ENCODE data around the gene ELMO1. TPM values are rescaled to one million over a fixed set of nuclear protein-coding genes. Genes with fewer than 3 reads are reported as not detected.

Gene ELMO1
- total and polyA plus RNA-seq, 2 experiments from 2014 or later, result 6.5 to 24.9 TPM

DNA sequence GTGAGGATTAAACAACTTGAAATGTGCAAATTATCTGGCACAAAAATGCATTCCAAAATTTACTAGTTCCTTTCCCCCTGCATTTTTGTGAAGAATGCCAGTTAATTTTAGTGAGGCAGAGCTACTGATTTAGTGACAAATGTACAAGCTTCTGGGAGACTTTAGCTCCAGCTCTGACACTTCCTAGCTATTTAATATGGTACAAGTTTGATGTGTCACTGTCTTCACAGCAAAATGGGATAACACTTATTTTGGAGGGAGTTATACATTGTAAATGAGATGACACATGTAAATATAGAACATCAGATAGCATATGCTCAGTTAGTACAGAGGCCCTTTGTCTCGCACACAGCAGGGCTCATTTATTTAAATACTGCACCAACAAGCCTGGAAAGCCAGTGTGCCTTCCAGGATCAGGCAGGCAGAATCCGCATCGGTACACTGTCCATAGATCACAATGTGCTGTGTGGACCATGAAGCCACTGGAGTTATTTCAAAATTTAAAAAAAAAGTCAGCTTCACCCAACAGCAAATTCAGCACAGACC lies 48.7 kb downstream of the ELMO1 start:
- Histone ChIP-seq H3K4me2 (no peak overlapping the region), H3F3A (replicated peaks; ENCODE audit: low read depth) (no peaks in the 10 kb centered on the region), H3K79me2 (replicated peaks; ENCODE audit: insufficient read depth) (0 out of 2 replicates have a peak, but pooled peaks cover 3% of the 10 kb centered on the region), H3K27me3 (ENCODE audit: insufficient read depth) (no peaks in the 10 kb centered on the region), H3K4me1 (ENCODE audit: insufficient read depth) (no peaks in the 10 kb centered on the region; the same call in 1 of the 2 replicates), H3K4me3 (no peak overlapping the region), H3K27ac (ENCODE audit: low read depth) (no peak overlapping the region), H3K9me2 (ENCODE audit: insufficient read depth) (no peaks in the 10 kb centered on the region), H2AFZ (no peak overlapping the region), H3K36me3 (ENCODE audit: insufficient read depth) (no peaks in the 10 kb centered on the region), H4K20me1 (replicated peaks; ENCODE audit: insufficient read depth) (no peaks in the 10 kb centered on the region)
- H3K4me1 Mint-ChIP-seq, result peaks cover 22% of the 10 kb centered on the region
- no peak for DNase-seq (ENCODE audit: low spot score)
- no peaks in the 10 kb centered on the region for H3K27me3 Mint-ChIP-seq (ENCODE audit: insufficient read depth, low read depth, poor library complexity)
- peaks cover 5% of the 10 kb centered on the region; the same call in 2 of the 3 replicates for H3K9me3 Mint-ChIP-seq
- 0 out of 3 replicates have a peak, but pooled peaks cover 3% of the 10 kb centered on the region for H3K36me3 Mint-ChIP-seq (ENCODE audit: low read depth)
- no peak overlapping the region for H3K27ac Mint-ChIP-seq
- no peak; the same call in 2 of the 3 replicates for ATAC-seq
- H3K4me3 Mint-ChIP-seq, result no peak overlapping the region
- TF ChIP-seq, protein P1, sequence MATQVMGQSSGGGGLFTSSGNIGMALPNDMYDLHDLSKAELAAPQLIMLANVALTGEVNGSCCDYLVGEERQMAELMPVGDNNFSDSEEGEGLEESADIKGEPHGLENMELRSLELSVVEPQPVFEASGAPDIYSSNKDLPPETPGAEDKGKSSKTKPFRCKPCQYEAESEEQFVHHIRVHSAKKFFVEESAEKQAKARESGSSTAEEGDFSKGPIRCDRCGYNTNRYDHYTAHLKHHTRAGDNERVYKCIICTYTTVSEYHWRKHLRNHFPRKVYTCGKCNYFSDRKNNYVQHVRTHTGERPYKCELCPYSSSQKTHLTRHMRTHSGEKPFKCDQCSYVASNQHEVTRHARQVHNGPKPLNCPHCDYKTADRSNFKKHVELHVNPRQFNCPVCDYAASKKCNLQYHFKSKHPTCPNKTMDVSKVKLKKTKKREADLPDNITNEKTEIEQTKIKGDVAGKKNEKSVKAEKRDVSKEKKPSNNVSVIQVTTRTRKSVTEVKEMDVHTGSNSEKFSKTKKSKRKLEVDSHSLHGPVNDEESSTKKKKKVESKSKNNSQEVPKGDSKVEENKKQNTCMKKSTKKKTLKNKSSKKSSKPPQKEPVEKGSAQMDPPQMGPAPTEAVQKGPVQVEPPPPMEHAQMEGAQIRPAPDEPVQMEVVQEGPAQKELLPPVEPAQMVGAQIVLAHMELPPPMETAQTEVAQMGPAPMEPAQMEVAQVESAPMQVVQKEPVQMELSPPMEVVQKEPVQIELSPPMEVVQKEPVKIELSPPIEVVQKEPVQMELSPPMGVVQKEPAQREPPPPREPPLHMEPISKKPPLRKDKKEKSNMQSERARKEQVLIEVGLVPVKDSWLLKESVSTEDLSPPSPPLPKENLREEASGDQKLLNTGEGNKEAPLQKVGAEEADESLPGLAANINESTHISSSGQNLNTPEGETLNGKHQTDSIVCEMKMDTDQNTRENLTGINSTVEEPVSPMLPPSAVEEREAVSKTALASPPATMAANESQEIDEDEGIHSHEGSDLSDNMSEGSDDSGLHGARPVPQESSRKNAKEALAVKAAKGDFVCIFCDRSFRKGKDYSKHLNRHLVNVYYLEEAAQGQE (IDR thresholded peaks at IDR 0.05; ENCODE audit: unreplicated experiment), result no peak
- TF ChIP-seq EZH2phosphoT487 (IDR thresholded peaks at IDR 0.05; ENCODE audit: unreplicated experiment) (no peak), NANOG (IDR thresholded peaks at IDR 0.05; ENCODE audit: borderline replicate concordance) (no peak), EZH2 (IDR thresholded peaks at IDR 0.05; ENCODE audit: low read depth, unreplicated experiment) (no peak), ZNF114 (CRISPR knock-in tag; IDR thresholded peaks at IDR 0.05) (no peak), ZNF331 (CRISPR knock-in tag; IDR thresholded peaks at IDR 0.05; ENCODE audit: low read depth) (no peak), CREB1 (CRISPR knock-in tag; IDR thresholded peaks at IDR 0.05; ENCODE audit: low read depth) (no peak), POLR2AphosphoS5 (IDR thresholded peaks at IDR 0.05; ENCODE audit: low read depth) (no peak), STAT1 (IDR thresholded peaks at IDR 0.05; ENCODE audit: unreplicated experiment) (no peak), JUNB (IDR thresholded peaks at IDR 0.05; ENCODE audit: unreplicated experiment) (no peak)
- TF ChIP-seq, protein P2, sequence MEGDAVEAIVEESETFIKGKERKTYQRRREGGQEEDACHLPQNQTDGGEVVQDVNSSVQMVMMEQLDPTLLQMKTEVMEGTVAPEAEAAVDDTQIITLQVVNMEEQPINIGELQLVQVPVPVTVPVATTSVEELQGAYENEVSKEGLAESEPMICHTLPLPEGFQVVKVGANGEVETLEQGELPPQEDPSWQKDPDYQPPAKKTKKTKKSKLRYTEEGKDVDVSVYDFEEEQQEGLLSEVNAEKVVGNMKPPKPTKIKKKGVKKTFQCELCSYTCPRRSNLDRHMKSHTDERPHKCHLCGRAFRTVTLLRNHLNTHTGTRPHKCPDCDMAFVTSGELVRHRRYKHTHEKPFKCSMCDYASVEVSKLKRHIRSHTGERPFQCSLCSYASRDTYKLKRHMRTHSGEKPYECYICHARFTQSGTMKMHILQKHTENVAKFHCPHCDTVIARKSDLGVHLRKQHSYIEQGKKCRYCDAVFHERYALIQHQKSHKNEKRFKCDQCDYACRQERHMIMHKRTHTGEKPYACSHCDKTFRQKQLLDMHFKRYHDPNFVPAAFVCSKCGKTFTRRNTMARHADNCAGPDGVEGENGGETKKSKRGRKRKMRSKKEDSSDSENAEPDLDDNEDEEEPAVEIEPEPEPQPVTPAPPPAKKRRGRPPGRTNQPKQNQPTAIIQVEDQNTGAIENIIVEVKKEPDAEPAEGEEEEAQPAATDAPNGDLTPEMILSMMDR (conservative IDR thresholded peaks at IDR 0.05; ENCODE audit: low read depth in 2 of 2), result no peak
- TF ChIP-seq, protein P3, sequence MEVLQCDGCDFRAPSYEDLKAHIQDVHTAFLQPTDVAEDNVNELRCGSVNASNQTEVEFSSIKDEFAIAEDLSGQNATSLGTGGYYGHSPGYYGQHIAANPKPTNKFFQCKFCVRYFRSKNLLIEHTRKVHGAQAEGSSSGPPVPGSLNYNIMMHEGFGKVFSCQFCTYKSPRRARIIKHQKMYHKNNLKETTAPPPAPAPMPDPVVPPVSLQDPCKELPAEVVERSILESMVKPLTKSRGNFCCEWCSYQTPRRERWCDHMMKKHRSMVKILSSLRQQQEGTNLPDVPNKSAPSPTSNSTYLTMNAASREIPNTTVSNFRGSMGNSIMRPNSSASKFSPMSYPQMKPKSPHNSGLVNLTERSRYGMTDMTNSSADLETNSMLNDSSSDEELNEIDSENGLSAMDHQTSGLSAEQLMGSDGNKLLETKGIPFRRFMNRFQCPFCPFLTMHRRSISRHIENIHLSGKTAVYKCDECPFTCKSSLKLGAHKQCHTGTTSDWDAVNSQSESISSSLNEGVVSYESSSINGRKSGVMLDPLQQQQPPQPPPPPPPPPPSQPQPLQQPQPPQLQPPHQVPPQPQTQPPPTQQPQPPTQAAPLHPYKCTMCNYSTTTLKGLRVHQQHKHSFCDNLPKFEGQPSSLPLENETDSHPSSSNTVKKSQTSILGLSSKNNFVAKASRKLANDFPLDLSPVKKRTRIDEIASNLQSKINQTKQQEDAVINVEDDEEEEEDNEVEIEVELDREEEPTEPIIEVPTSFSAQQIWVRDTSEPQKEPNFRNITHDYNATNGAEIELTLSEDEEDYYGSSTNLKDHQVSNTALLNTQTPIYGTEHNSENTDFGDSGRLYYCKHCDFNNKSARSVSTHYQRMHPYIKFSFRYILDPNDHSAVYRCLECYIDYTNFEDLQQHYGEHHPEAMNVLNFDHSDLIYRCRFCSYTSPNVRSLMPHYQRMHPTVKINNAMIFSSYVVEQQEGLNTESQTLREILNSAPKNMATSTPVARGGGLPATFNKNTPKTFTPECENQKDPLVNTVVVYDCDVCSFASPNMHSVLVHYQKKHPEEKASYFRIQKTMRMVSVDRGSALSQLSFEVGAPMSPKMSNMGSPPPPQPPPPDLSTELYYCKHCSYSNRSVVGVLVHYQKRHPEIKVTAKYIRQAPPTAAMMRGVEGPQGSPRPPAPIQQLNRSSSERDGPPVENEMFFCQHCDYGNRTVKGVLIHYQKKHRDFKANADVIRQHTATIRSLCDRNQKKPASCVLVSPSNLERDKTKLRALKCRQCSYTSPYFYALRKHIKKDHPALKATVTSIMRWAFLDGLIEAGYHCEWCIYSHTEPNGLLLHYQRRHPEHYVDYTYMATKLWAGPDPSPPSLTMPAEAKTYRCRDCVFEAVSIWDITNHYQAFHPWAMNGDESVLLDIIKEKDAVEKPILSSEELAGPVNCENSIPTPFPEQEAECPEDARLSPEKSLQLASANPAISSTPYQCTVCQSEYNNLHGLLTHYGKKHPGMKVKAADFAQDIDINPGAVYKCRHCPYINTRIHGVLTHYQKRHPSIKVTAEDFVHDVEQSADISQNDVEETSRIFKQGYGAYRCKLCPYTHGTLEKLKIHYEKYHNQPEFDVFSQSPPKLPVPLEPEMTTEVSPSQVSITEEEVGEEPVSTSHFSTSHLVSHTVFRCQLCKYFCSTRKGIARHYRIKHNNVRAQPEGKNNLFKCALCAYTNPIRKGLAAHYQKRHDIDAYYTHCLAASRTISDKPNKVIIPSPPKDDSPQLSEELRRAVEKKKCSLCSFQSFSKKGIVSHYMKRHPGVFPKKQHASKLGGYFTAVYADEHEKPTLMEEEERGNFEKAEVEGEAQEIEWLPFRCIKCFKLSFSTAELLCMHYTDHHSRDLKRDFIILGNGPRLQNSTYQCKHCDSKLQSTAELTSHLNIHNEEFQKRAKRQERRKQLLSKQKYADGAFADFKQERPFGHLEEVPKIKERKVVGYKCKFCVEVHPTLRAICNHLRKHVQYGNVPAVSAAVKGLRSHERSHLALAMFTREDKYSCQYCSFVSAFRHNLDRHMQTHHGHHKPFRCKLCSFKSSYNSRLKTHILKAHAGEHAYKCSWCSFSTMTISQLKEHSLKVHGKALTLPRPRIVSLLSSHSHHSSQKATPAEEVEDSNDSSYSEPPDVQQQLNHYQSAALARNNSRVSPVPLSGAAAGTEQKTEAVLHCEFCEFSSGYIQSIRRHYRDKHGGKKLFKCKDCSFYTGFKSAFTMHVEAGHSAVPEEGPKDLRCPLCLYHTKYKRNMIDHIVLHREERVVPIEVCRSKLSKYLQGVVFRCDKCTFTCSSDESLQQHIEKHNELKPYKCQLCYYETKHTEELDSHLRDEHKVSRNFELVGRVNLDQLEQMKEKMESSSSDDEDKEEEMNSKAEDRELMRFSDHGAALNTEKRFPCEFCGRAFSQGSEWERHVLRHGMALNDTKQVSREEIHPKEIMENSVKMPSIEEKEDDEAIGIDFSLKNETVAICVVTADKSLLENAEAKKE (CRISPR knock-in tag; IDR thresholded peaks at IDR 0.05), result no peak
- TF ChIP-seq, protein P4, sequence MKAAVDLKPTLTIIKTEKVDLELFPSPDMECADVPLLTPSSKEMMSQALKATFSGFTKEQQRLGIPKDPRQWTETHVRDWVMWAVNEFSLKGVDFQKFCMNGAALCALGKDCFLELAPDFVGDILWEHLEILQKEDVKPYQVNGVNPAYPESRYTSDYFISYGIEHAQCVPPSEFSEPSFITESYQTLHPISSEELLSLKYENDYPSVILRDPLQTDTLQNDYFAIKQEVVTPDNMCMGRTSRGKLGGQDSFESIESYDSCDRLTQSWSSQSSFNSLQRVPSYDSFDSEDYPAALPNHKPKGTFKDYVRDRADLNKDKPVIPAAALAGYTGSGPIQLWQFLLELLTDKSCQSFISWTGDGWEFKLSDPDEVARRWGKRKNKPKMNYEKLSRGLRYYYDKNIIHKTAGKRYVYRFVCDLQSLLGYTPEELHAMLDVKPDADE (IDR thresholded peaks at IDR 0.05), result no peak

Data from GM23338 (cell line).